AG09309 (cell line): ENCODE measurements around the gene AJUBA.

Experiments
- DNase-seq: peaks from one replicate; pipeline ENCODE4 v3.0.0-alpha.2; 2010; ENCODE audit warnings: low read depth
- H3K4me3 ChIP-seq: 2 replicates; pipeline ENCODE4 v1.5.1; 2011; ENCODE audit warnings: mild to moderate bottlenecking, low read depth, low read length, moderate library complexity; ENCODE audit not compliant: control insufficient read depth
- TF ChIP-seq, protein P1 (sequence below): IDR thresholded peaks from 2 replicates; pipeline ENCODE4 v1.5.1; 2011; ENCODE audit warnings: mild to moderate bottlenecking, low read depth, low read length, inconsistent platforms; ENCODE audit not compliant: insufficient read depth, control insufficient read depth; ENCODE audit errors: missing control alignments

The AJUBA gene

DNA sequence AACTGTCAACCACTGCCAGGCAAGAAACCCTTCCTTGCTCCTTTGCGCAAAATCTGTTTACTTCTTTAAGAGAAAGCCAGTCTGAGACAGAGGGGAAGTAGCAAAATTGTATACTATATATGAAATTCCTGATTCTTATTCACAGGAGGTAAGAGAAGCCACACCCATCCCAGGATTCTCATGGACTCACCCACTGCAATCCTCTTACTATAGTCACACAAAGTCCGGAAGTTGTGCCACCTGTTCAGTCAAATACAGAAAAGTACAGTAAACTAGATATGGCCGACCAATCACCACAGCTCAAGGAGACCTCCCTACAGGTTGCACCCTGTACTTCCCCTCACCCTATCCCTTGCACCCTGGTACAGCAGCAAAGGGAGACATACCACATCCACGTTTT, 56.0 kb downstream of the AJUBA start:
- TF ChIP-seq, protein P1, sequence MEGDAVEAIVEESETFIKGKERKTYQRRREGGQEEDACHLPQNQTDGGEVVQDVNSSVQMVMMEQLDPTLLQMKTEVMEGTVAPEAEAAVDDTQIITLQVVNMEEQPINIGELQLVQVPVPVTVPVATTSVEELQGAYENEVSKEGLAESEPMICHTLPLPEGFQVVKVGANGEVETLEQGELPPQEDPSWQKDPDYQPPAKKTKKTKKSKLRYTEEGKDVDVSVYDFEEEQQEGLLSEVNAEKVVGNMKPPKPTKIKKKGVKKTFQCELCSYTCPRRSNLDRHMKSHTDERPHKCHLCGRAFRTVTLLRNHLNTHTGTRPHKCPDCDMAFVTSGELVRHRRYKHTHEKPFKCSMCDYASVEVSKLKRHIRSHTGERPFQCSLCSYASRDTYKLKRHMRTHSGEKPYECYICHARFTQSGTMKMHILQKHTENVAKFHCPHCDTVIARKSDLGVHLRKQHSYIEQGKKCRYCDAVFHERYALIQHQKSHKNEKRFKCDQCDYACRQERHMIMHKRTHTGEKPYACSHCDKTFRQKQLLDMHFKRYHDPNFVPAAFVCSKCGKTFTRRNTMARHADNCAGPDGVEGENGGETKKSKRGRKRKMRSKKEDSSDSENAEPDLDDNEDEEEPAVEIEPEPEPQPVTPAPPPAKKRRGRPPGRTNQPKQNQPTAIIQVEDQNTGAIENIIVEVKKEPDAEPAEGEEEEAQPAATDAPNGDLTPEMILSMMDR = no peak
- no peak overlapping the region for H3K4me3 ChIP-seq
- no peak for DNase-seq

DNA sequence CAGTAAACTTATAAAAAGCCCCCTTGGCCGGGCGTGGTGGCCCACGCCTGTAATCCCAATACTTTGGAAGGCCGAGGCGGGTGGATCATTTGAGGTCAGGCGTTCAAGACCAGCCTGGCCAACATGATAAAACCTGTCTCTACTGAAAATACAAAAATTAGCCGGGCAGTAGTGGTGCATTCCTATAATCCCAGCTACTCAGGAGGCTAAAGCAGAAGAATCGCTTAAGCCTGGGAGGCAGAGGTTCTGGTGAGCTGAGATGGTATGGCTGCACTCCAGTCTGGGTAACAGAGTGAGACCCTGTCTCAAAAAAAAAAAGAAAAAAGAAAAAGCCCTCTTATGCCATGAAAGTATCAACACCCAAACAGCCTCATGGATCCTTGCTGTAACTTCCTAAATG, 56.8 kb downstream of the AJUBA start:
- TF ChIP-seq, protein P1 = no peak
- no peak overlapping the region for H3K4me3 ChIP-seq
- no peak for DNase-seq

DNA sequence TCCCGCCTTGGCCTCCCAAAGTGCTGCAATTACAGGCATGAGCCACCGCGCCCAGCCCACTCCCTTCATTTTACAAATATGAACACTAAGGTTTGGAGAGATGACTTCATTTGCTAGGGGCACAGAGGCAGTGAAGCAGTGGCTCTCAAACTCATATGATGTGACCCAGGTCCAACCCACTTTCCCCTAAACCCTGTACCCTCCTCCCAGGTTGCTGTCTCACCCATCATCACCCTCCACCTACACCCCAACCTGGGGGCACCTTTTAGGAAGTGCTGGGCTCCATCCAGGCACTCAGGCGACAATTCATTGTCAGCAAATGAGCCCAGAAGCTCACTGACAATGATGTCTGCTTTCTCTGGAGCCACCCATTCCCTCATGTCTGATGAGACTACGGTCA, 58.6 kb downstream of the AJUBA start:
- no peak for DNase-seq
- TF ChIP-seq, protein P1 = no peak
- no peak overlapping the region for H3K4me3 ChIP-seq

DNA sequence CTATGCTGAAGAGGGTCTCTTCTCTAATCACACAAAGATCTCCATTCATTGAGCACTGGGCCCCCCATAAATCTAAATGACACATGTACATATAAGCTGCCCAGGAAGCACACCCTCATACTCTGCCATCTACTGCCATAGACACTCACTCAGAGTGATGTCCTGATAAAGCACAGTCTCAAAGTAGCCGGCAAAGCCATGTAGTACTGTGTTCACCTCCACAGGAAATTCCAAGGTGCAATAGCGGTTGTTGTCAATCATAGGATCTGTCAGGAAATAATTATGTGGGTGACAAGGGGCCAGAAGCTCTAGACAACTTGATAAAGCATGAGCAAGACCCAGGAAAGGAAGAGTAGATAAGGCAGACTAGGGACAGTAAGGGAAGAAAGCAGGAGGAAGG, 60.1 kb downstream of the AJUBA start:
- H3K4me3 ChIP-seq = no peak overlapping the region
- DNase-seq = no peak
- TF ChIP-seq, protein P1 = no peak
